Esophagus muscularis mucosa (tissue), 3 donors: ENCODE measurements around the gene VGF.

Experiments
- EP300 ChIP-seq: sonication (generic); formaldehyde crosslinking; IDR thresholded peaks from one replicate; pipeline ENCODE4 v1.6.1; 2017; ENCODE audit warnings: antibody characterized with exemption
- TF ChIP-seq, protein P1 (sequence below), 3 experiments: fragments of 200-600 bp in 2 of 3; fragments of 450-650 bp in 1 of 3; sonication (generic) in 2 of 3; IDR thresholded peaks; one replicate each; pipeline ENCODE4 v1.5.1; 2017 to 2019; ENCODE audit warnings: antibody characterized with exemption in 3 of 3, mild to moderate bottlenecking in 2 of 3, moderate library complexity in 1 of 3

- TF ChIP-seq, protein P1, sequence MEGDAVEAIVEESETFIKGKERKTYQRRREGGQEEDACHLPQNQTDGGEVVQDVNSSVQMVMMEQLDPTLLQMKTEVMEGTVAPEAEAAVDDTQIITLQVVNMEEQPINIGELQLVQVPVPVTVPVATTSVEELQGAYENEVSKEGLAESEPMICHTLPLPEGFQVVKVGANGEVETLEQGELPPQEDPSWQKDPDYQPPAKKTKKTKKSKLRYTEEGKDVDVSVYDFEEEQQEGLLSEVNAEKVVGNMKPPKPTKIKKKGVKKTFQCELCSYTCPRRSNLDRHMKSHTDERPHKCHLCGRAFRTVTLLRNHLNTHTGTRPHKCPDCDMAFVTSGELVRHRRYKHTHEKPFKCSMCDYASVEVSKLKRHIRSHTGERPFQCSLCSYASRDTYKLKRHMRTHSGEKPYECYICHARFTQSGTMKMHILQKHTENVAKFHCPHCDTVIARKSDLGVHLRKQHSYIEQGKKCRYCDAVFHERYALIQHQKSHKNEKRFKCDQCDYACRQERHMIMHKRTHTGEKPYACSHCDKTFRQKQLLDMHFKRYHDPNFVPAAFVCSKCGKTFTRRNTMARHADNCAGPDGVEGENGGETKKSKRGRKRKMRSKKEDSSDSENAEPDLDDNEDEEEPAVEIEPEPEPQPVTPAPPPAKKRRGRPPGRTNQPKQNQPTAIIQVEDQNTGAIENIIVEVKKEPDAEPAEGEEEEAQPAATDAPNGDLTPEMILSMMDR (IDR thresholded peaks at IDR 0.05), result no peak
- TF ChIP-seq EP300, result no peak
Measured at GRCh38 chr7:101159696-101160674, 5.4 kb downstream of the VGF start.
